HCEC 1CT (cell line): ENCODE measurements around the gene ZBTB16.
A peak's percentile ranks its signal among the peaks of the same experiment; 100 is the strongest.
"Not testable (repeated sequence)": the region's sequence is repeated elsewhere in the genome, so short reads cannot be mapped to it uniquely, and the experiment has no call there.

Source experiments
- DNase-seq: peaks from one replicate; pipeline ENCODE4 v3.0.0-alpha.2; 2017

ZBTB16 gene

DNA sequence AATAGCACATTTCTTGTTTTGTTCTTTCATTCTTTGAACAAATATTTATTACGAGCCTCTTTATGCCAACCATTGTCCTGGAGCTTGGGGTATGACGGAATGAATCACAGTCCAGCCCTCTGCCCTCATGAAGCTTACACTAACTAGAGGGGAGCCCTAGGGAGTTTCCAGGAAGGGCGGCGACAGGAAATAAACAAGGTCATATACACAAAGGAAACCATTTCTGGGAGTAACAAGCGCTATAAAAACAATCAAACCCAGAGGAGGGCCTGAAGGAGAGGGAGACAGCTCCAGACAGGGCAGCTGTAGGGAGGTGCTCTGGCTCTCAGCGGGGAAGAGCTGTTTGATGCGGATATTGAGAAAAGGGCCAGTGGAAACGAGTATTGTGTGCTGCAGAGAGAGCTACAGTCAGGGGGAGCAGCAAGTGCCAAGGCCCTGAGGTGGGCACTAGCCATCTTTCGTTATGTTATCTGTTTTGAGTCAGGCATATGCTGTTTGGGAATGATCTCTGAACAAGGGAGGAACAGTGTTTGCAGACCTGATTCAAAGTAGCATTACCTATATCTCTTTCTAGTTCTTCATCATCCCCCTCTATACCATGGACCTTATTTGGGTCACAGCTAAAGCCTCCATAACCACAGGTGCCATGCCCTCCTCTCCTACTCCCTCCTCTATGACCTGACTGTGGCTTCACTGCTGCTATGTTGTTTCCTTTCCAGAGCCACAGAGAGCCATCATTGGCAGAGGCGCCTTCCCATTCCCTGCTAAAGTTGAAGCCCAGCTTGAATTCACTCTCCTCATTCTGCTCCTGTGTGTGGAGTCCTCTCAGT is 15.3 kb upstream of the ZBTB16 start:
- peak; percentile 32 for DNase-seq

- no peak for DNase-seq
These were observed 12.2 kb upstream of the ZBTB16 start for GRCh38 chr11:114047327-114047726.

DNA sequence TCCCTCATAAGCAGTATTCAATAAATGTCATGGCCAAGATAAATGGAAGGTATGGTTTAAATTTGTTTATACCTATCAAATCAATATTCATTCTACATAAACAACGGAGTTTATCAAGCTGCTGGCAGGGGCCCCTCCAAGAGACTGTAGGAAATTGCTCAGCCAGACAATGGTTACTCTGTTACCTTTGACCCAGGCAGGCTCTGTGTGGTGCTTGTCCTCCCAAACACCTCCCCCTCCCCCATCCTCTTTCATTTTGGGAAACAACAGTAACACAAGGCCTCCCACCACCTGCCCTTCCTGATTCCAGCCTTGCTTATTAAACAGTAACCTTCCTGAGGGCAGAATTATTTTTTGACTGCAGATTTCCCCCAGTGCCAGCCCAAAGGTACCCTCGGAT is 10.5 kb upstream of the ZBTB16 start:
- DNase-seq = no peak

DNA sequence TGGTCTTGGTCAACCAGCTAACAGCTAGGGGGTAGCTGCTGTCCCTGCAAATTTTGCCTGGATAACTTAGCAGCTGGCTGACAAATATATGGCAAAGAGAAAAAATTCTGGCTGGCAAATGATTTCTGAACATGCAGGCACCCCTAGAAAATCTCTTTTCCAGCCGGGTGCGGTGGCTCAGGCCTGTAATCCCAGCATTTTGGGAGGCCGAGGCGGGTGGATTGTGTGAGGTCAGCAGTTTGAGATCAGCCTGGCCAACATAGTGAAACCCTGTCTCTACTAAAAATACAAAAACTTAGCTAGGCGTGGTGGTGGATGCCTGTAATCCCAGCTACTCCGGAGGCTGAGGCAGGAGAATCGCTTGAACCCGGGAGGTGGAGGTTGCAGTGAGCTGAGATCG is 9.7 kb upstream of the ZBTB16 start:
- not testable (repeated sequence) for DNase-seq

GRCh38 chr11:114050258-114050927 is 9.1 kb upstream of the ZBTB16 start:
- DNase-seq = no peak

DNA sequence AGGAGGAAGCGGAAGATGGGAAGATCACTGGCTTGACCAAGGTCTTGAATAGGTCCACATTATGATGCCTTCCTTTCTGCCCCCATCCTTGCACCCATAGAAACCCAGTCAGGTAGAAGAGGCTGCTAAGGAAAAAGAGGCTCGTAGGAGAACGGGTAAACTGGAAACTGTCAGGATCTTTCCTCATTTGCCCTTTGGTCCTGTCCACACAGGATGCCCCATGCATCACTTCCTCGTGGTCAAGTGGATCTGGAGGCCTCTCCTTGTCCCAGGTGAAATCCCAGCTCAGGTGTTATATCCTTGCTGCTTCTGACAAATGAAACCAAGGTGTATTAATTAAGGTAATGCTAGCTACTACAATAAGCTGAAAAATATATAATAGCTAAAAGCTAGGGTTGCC is 8.0 kb upstream of the ZBTB16 start:
- no peak for DNase-seq

- no peak for DNase-seq
These were observed 7.4 kb upstream of the ZBTB16 start for GRCh38 chr11:114052160-114052559.

GRCh38 chr11:114053406-114053805 is 6.1 kb upstream of the ZBTB16 start:
- DNase-seq = no peak

DNA sequence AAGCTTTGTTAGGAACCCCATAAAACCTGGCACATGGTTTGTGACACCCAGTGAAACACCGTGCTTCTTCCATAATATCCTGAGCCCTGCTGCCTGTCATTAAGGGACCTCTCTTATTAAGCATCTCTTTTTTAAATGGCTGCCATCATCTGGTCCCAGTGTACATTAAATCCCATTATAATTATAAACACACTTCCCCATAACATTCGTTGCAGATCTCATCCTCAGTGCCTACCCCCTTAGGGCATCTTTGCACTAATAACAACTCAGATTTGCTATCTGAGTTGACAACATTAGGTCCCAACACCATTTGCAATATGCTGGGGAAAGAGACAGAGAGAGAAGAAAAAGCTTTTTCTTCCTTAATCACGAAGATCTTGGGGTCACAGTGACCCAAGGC is 4.7 kb upstream of the ZBTB16 start:
- DNase-seq = no peak

DNA sequence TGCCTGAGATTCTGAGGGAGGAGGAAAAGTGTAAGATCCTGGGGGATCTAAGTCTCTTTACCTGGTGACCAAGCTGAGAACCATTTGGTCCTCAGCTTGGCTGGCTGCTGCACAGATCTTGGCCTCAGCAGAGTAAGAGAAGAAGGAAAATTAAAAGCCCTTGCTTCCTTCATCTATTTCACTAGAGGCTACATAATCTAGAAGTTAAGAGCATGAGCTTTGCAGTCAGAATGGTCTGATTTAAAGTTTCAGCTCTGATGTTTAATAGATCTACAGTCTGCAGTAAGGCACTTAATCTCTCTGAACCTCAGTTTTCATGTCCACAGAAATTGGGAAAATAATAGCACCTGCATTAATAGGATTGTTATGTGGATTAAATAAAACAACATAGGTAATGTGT is 3.1 kb upstream of the ZBTB16 start:
- DNase-seq = no peak

DNA sequence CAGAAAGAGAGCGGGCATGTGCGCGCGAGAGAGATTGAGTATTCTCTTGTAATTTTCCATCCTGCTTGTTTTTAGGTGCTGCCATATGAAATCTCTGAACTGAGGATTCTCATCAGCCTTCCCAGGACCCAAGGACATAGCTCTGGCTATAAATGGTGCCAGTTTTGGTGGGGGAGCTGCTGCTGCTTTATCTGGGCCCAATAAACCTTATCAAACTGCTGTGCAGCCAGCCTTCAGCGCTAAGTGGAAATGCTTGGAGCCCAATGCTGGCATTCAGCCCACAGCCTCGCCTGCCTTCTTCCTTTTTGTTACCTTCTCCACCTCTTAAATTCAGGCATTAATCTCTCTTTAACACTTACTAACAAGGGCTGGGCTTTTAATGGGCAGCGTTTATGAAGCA is 2.4 kb upstream of the ZBTB16 start:
- DNase-seq = no peak

- DNase-seq = no peak
These were observed 1.9 kb upstream of the ZBTB16 start for GRCh38 chr11:114057605-114058004.

DNA sequence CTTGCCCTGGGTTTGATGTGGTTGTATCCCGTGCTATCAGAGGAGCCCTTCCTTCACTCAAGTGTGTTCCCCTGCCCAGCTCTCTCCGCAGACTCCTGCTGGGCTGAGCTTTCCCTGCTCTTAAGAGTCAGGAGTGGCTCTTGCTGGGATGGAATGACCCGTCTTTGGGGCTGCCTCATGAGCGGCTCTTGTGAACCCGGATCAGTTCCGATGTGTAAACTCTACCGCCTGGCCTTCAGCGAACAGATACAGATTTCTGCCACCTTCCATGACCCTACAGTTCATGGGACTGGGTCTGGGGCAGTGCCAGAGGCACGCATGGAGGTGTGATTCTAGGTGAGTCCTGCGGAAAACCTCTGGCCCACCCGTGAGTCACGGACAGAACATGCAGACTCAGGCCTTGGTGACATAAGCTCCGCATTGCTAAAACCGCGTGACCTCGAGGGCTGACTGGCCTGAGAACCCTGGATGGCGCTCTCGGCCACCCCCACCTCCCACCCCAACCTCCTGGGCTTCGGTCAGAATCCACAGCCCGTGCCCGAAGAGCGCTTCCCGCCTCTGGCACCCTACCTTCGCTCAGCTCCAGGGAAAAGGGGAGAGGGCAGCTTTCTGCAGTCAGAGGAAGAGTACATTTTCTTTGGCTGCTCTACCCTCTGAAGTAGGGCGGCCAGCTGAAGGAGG is 1.3 kb upstream of the ZBTB16 start:
- DNase-seq = no peak

GRCh38 chr11:114058871-114059277 is 637 bp upstream of the ZBTB16 start:
- DNase-seq = peak; percentile 39

- DNase-seq = peak; percentile 37
These were observed 477 bp downstream of the ZBTB16 start for GRCh38 chr11:114059984-114060391.

DNA sequence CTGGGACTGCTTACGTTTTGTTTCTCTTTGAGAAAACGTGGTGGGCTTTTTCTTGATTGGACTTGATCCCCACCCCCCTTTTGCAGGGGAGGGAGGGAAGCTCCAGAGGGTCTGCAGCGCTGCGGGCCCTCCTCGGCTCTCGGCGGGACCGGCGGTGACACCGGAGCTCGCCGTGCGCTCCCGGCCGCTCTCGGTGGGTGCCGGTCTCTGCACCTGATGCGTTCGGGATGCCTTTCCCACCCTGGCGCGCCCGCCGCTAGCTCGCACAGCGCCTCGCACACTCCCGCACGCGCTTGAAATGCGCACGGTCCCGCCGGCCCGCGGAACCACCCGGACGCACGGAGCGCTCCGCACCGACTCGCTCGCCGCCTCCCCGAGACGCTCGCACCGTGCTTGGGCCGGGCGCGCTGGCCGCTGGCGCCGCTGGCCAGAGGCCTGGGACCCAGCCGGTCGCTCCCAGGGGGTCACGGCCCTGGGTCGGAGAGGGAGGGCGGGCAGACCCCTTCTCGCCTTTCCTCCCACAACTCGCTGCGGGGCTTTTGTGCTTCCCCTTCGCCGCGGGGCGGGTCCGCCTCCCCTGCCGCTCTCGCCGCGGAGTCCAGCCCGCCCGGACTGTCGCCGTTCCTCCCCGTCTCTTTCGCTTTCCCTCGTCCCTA is 1.0 kb downstream of the ZBTB16 start:
- peak; percentile 19 for DNase-seq

GRCh38 chr11:114061048-114061680 is 1.7 kb downstream of the ZBTB16 start:
- peak; percentile 24 for DNase-seq

- DNase-seq = no peak
These were observed 2.2 kb downstream of the ZBTB16 start for GRCh38 chr11:114061681-114062049.

- DNase-seq = no peak
These were observed 2.8 kb downstream of the ZBTB16 start for GRCh38 chr11:114062272-114062671.

DNA sequence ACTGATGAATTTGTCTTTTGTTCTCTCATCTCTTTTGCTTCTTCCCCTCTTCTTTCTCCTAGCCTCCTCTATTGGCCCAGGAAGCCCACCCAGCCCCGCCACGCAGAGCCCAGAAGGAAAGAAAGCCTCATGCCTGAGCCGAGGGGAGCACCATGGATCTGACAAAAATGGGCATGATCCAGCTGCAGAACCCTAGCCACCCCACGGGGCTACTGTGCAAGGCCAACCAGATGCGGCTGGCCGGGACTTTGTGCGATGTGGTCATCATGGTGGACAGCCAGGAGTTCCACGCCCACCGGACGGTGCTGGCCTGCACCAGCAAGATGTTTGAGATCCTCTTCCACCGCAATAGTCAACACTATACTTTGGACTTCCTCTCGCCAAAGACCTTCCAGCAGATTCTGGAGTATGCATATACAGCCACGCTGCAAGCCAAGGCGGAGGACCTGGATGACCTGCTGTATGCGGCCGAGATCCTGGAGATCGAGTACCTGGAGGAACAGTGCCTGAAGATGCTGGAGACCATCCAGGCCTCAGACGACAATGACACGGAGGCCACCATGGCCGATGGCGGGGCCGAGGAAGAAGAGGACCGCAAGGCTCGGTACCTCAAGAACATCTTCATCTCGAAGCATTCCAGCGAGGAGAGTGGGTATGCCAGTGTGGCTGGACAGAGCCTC is 3.8 kb downstream of the ZBTB16 start:
- no peak for DNase-seq

DNA sequence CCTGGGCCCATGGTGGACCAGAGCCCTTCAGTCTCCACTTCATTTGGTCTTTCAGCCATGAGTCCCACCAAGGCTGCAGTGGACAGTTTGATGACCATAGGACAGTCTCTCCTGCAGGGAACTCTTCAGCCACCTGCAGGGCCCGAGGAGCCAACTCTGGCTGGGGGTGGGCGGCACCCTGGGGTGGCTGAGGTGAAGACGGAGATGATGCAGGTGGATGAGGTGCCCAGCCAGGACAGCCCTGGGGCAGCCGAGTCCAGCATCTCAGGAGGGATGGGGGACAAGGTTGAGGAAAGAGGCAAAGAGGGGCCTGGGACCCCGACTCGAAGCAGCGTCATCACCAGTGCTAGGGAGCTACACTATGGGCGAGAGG is 4.3 kb downstream of the ZBTB16 start:
- DNase-seq = no peak

GRCh38 chr11:114064216-114064615 is 4.7 kb downstream of the ZBTB16 start:
- no peak for DNase-seq
